HepG2 (cell line): ENCODE measurements around the gene ZNF503. TPM values are rescaled to one million over a fixed set of nuclear protein-coding genes. Genes with fewer than 3 reads are reported as not detected.
A peak's percentile ranks its signal among the peaks of the same experiment; 100 is the strongest.

Experiments
- ATF7 ChIP-seq, 2 experiments: fragments of 450-650 bp in 1 of 2; sonication (generic) in 1 of 2; formaldehyde crosslinking in 1 of 2; IDR thresholded peaks; 2 replicates each; pipeline versions ENCODE4 v1.4.0 to v1.6.1; 2016 to 2020; ENCODE audit warnings: antibody characterized with exemption in 1 of 2, mild to moderate bottlenecking in 1 of 2, missing genetic modification reagents in 1 of 2
- EED ChIP-seq: sonication (generic); formaldehyde crosslinking; IDR thresholded peaks from 2 replicates; pipeline ENCODE4 v1.5.0; 2020; ENCODE audit warnings: mild to moderate bottlenecking, missing genetic modification reagents
- GTF2F1 ChIP-seq: fragments of 150-350 bp; IDR thresholded peaks from 2 replicates; pipeline ENCODE4 v1.6.1; 2014; ENCODE audit warnings: low read length
- HIVEP1 ChIP-seq: sonication (generic); formaldehyde crosslinking; IDR thresholded peaks from 2 replicates; pipeline ENCODE4 v1.4.0; 2020; ENCODE audit warnings: mild to moderate bottlenecking, missing genetic modification reagents
- MIXL1 ChIP-seq: IDR thresholded peaks from 2 replicates; pipeline ENCODE4 v1.6.1; 2016
- MZF1 ChIP-seq: sonication (generic); formaldehyde crosslinking; IDR thresholded peaks from 2 replicates; pipeline ENCODE4 v1.8.1; 2023; ENCODE audit warnings: mild to moderate bottlenecking, missing genetic modification reagents, borderline replicate concordance
- NR2C2 ChIP-seq: sonication (generic); formaldehyde crosslinking; IDR thresholded peaks from 2 replicates; pipeline ENCODE4 v1.4.0; 2020; ENCODE audit warnings: missing genetic modification reagents, mild to moderate bottlenecking, moderate library complexity, borderline replicate concordance
- PAWR ChIP-seq: sonication (generic); formaldehyde crosslinking; IDR thresholded peaks from 2 replicates; pipeline ENCODE4 v1.4.0; 2020; ENCODE audit warnings: missing genetic modification reagents, mild to moderate bottlenecking, borderline replicate concordance
- PLRG1 ChIP-seq: fragments of 450-650 bp; conservative IDR thresholded peaks from 2 replicates; pipeline ENCODE4 v1.6.1; 2016
- POLR2AphosphoS2 ChIP-seq: IDR thresholded peaks from 2 replicates; pipeline ENCODE4 v1.6.1; 2011; ENCODE audit warnings: low read depth, low read length, improper control_type of control experiment
- RFXAP ChIP-seq: sonication (generic); formaldehyde crosslinking; IDR thresholded peaks from 2 replicates; pipeline ENCODE4 v1.4.0; 2020; ENCODE audit warnings: missing genetic modification reagents, borderline replicate concordance
- SNRNP70 ChIP-seq: fragments of 200-400 bp; formaldehyde crosslinking; IDR thresholded peaks from 2 replicates; pipeline ENCODE4 v1.6.1; 2017; ENCODE audit warnings: mild to moderate bottlenecking, low read depth, low read length, moderate library complexity
- SOX5 ChIP-seq: IDR thresholded peaks from 2 replicates; pipeline ENCODE4 v1.6.1; 2016; ENCODE audit warnings: borderline replicate concordance
- SRSF9 ChIP-seq: fragments of 200-400 bp; formaldehyde crosslinking; IDR thresholded peaks from 2 replicates; pipeline ENCODE4 v1.6.1; 2018; ENCODE audit warnings: borderline replicate concordance, mild to moderate bottlenecking, low read depth, low read length; ENCODE audit not compliant: insufficient read depth, poor library complexity, severe bottlenecking
- STAT5B ChIP-seq: sonication (generic); formaldehyde crosslinking; IDR thresholded peaks from 2 replicates; pipeline ENCODE4 v1.4.0; 2020; ENCODE audit warnings: missing genetic modification reagents
- TCF7L2 ChIP-seq: IDR thresholded peaks from 2 replicates; pipeline ENCODE4 v1.6.1; 2011; ENCODE audit warnings: mild to moderate bottlenecking, low read depth, low read length, moderate library complexity
- TGIF2 ChIP-seq: IDR thresholded peaks from 2 replicates; pipeline ENCODE4 v1.6.1; 2016; ENCODE audit warnings: control low read depth, missing compliant biosample characterization
- TRIM24 ChIP-seq: sonication (generic); formaldehyde crosslinking; IDR thresholded peaks from 2 replicates; pipeline ENCODE4 v1.8.0; 2022; ENCODE audit warnings: mild to moderate bottlenecking, missing genetic modification reagents
- WIZ ChIP-seq: sonication (generic); formaldehyde crosslinking; IDR thresholded peaks from 2 replicates; pipeline ENCODE4 v1.5.1; 2020; ENCODE audit warnings: mild to moderate bottlenecking, missing genetic modification reagents
- ZFP36L1 ChIP-seq: sonication (generic); formaldehyde crosslinking; IDR thresholded peaks from 2 replicates; pipeline ENCODE4 v1.8.0; 2022; ENCODE audit warnings: mild to moderate bottlenecking, missing genetic modification reagents, moderate library complexity
- ZIK1 ChIP-seq: sonication (generic); formaldehyde crosslinking; IDR thresholded peaks from 2 replicates; pipeline ENCODE4 v1.5.0; 2020; ENCODE audit warnings: mild to moderate bottlenecking, low read depth, missing genetic modification reagents, borderline replicate concordance
- ZKSCAN5 ChIP-seq: sonication (generic); formaldehyde crosslinking; IDR thresholded peaks from 2 replicates; pipeline ENCODE4 v1.5.1; 2020; ENCODE audit warnings: mild to moderate bottlenecking, missing genetic modification reagents
- ZNF20 ChIP-seq: sonication (generic); formaldehyde crosslinking; IDR thresholded peaks from 2 replicates; pipeline ENCODE4 v1.4.0; 2020; ENCODE audit warnings: mild to moderate bottlenecking, moderate library complexity, missing genetic modification reagents
- ZNF564 ChIP-seq: sonication (generic); formaldehyde crosslinking; IDR thresholded peaks from 2 replicates; pipeline ENCODE4 v1.8.1; 2023; ENCODE audit warnings: mild to moderate bottlenecking, missing genetic modification reagents
- ZNF7 ChIP-seq: IDR thresholded peaks from 2 replicates; pipeline ENCODE4 v1.6.1; 2016; ENCODE audit warnings: missing biosample characterization, missing genetic modification reagents
- ZNF737 ChIP-seq: sonication (generic); formaldehyde crosslinking; IDR thresholded peaks from 2 replicates; pipeline ENCODE4 v1.5.0; 2020; ENCODE audit warnings: missing genetic modification reagents, mild to moderate bottlenecking, borderline replicate concordance
- polyA plus RNA-seq, 8 experiments: library from polyadenylated mRNA; depleted of rRNA in 3 of 8; stranded (reverse) in 7 of 8; unstranded in 1 of 8; fragments of >200 nt; fragmentation: Illumina TruSeq in 4 of 8; extraction: Trizol in 4 of 8; gene quantifications; 2 replicates each; pipeline versions ENCODE4 v1.2.1 to v1.2.3, GENCODE V29; 2011 to 2016; ENCODE audit warnings: low read depth in 4 of 8, missing spikeins in 1 of 8, mixed read lengths in 1 of 8; ENCODE audit not compliant: insufficient read depth in 1 of 8
- total RNA-seq, 5 experiments: library from RNA; depleted of rRNA; stranded (reverse); fragments of >200 nt; fragmentation: Illumina TruSeq; extraction: Trizol; gene quantifications; 2 replicates each; pipeline ENCODE4 v1.2.3, GENCODE V29; 2016; ENCODE audit warnings: low read depth in 1 of 5
- TF ChIP-seq, protein P1 (sequence below): sonication (generic); formaldehyde crosslinking; IDR thresholded peaks from 2 replicates; pipeline ENCODE4 v1.4.0; 2020; ENCODE audit warnings: missing genetic modification reagents
- TF ChIP-seq, protein P2 (sequence below): sonication (generic); formaldehyde crosslinking; IDR thresholded peaks from 2 replicates; pipeline ENCODE4 v1.5.0; 2020; ENCODE audit warnings: missing genetic modification reagents

Gene ZNF503
- total and polyA plus RNA-seq, 2 of the 13 experiments (the other 11 are each of a cell fraction or from before 2014, with no cell fraction given), result 2.7 to 8.3 TPM

DNA sequence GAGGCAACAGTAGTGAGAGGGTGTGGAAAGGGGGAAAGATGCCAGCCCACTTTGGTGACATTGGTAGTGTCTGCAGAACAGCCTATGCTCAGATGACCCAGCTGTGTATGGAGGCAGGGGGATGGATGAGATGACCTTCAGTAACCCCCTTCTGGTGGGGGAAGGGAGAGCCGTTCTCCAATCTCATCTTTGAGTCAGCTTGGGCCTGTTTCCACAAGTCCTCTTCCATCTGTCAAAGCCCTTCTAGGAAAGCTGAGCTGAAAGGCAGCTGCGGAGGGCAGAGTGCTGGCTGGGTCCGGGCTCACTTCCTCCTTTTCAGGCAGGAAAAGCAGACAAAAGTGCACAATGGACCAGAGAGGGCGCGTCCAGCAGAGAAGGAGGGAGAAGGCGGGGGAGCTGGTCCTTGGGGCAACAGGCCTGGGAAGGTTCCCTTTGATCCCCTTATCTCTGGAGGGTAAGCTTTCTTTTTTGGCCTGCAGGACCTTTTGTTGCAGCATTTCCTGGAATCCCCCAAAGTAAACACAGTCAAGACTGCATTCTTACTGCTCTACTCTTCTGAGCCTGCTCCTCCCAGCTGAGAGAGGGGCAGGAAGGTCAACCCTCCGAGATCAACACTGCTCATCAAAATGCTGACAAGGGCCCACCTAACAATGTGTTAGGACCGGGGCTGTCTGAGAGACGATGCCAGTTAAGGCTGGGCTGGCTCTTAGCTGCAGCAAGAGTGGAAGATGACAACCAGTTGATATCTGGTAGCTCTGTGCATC, 28.6 kb upstream of the ZNF503 start (continued):
- TF ChIP-seq SRSF9 (no peak), WIZ (CRISPR knock-in tag) (no peak), ZNF564 (CRISPR knock-in tag) (no peak), MIXL1 (no peak), ZNF737 (CRISPR knock-in tag) (no peak), EED (CRISPR knock-in tag) (no peak), ZKSCAN5 (CRISPR knock-in tag) (no peak), ATF7 (IDR thresholded peaks at IDR 0.05) (no peak), ATF7 (CRISPR knock-in tag; IDR thresholded peaks at IDR 0.05) (peak; percentile 73; the same call in 1 of the 2 replicates), STAT5B (CRISPR knock-in tag) (no peak; the same call in 1 of the 2 replicates), ZIK1 (CRISPR knock-in tag) (no peak), SOX5 (CRISPR knock-in tag) (peak; percentile 95), HIVEP1 (CRISPR knock-in tag) (no peak; the same call in 1 of the 2 replicates), MZF1 (CRISPR knock-in tag) (0 out of 2 replicates have a peak, but pooled peaks have one; percentile 62), ZFP36L1 (CRISPR knock-in tag) (peak; percentile 80; the same call in 1 of the 2 replicates), GTF2F1 (no peak), PAWR (CRISPR knock-in tag) (no peak), TCF7L2 (peak; percentile 96), ZNF7 (no peak), NR2C2 (0 out of 2 replicates have a peak, but pooled peaks have one; percentile 43), TRIM24 (CRISPR knock-in tag) (no peak), RFXAP (CRISPR knock-in tag) (peak; percentile 73; the same call in 1 of the 2 replicates), SNRNP70 (no peak), TGIF2 (0 out of 2 replicates have a peak, but pooled peaks have one; percentile 46), PLRG1 (no peak), ZNF20 (CRISPR knock-in tag) (no peak), POLR2AphosphoS2 (no peak)
- TF ChIP-seq, protein P1, sequence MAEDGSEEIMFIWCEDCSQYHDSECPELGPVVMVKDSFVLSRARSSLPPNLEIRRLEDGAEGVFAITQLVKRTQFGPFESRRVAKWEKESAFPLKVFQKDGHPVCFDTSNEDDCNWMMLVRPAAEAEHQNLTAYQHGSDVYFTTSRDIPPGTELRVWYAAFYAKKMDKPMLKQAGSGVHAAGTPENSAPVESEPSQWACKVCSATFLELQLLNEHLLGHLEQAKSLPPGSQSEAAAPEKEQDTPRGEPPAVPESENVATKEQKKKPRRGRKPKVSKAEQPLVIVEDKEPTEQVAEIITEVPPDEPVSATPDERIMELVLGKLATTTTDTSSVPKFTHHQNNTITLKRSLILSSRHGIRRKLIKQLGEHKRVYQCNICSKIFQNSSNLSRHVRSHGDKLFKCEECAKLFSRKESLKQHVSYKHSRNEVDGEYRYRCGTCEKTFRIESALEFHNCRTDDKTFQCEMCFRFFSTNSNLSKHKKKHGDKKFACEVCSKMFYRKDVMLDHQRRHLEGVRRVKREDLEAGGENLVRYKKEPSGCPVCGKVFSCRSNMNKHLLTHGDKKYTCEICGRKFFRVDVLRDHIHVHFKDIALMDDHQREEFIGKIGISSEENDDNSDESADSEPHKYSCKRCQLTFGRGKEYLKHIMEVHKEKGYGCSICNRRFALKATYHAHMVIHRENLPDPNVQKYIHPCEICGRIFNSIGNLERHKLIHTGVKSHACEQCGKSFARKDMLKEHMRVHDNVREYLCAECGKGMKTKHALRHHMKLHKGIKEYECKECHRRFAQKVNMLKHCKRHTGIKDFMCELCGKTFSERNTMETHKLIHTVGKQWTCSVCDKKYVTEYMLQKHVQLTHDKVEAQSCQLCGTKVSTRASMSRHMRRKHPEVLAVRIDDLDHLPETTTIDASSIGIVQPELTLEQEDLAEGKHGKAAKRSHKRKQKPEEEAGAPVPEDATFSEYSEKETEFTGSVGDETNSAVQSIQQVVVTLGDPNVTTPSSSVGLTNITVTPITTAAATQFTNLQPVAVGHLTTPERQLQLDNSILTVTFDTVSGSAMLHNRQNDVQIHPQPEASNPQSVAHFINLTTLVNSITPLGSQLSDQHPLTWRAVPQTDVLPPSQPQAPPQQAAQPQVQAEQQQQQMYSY (CRISPR knock-in tag), result no peak; the same call in 1 of the 2 replicates
- TF ChIP-seq, protein P2, sequence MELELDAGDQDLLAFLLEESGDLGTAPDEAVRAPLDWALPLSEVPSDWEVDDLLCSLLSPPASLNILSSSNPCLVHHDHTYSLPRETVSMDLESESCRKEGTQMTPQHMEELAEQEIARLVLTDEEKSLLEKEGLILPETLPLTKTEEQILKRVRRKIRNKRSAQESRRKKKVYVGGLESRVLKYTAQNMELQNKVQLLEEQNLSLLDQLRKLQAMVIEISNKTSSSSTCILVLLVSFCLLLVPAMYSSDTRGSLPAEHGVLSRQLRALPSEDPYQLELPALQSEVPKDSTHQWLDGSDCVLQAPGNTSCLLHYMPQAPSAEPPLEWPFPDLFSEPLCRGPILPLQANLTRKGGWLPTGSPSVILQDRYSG (CRISPR knock-in tag), result no peak
